H9 (cell line): ENCODE data around the gene RASGEF1C. TPM values are rescaled to one million over a fixed set of nuclear protein-coding genes. Genes with fewer than 3 reads are reported as not detected.

Source experiments
- DNase-seq: peaks from one replicate; pipeline ENCODE4 v3.0.0-alpha.2; 2017
- H2AFZ ChIP-seq: one replicate; pipeline ENCODE4 v1.6.1; 2013; ENCODE audit warnings: mild to moderate bottlenecking, low read length, control low read depth, moderate library complexity
- H2AK5ac ChIP-seq: 2 replicates; pipeline ENCODE4 v1.6.1; 2013; ENCODE audit warnings: low read length, control low read depth, mixed read lengths; ENCODE audit not compliant: insufficient read length
- H2BK120ac ChIP-seq: one replicate; pipeline ENCODE4 v1.6.1; 2013; ENCODE audit warnings: low read depth, mild to moderate bottlenecking, low read length, control low read depth, inconsistent platforms; ENCODE audit not compliant: poor library complexity, severe bottlenecking
- H2BK12ac ChIP-seq: 2 replicates; pipeline ENCODE4 v1.6.1; 2013; ENCODE audit warnings: low read length, control low read depth, mixed read lengths, low read depth; ENCODE audit not compliant: insufficient read length
- H2BK15ac ChIP-seq: 2 replicates; pipeline ENCODE4 v1.6.1; 2013; ENCODE audit warnings: low read depth, low read length, control low read depth
- H2BK20ac ChIP-seq: one replicate; pipeline ENCODE4 v1.6.1; 2013; ENCODE audit warnings: low read depth, mild to moderate bottlenecking, low read length, control low read depth, inconsistent platforms; ENCODE audit not compliant: poor library complexity, severe bottlenecking
- H2BK5ac ChIP-seq: 2 replicates; pipeline ENCODE4 v1.6.1; 2013; ENCODE audit warnings: low read length, control low read depth, mixed read lengths; ENCODE audit not compliant: insufficient read length
- H3K14ac ChIP-seq: 2 replicates; pipeline ENCODE4 v1.6.1; 2013; ENCODE audit warnings: low read length, control low read depth; ENCODE audit not compliant: insufficient read depth
- H3K18ac ChIP-seq: 2 replicates; pipeline ENCODE4 v1.6.1; 2013; ENCODE audit warnings: low read depth, mild to moderate bottlenecking, mixed read lengths, low read length, control low read depth; ENCODE audit not compliant: insufficient read length
- H3K23ac ChIP-seq: 2 replicates; pipeline ENCODE4 v1.6.1; 2013; ENCODE audit warnings: low read length, control low read depth, mixed read lengths, low read depth; ENCODE audit not compliant: insufficient read length
- H3K23me2 ChIP-seq: 2 replicates; pipeline ENCODE4 v1.6.1; 2013; ENCODE audit warnings: low read depth, mild to moderate bottlenecking, mixed read lengths, low read length, control low read depth; ENCODE audit not compliant: insufficient read length, poor library complexity, severe bottlenecking
- H3K27ac ChIP-seq: 2 replicates; pipeline ENCODE4 v1.5.1; 2013; ENCODE audit warnings: low read length, control low read depth, mixed read lengths, low read depth; ENCODE audit not compliant: insufficient read length
- H3K27me3 ChIP-seq: 2 replicates; pipeline ENCODE4 v1.6.1; 2013; ENCODE audit warnings: low read length, control low read depth, inconsistent platforms; ENCODE audit not compliant: insufficient read depth
- H3K4ac ChIP-seq: 2 replicates; pipeline ENCODE4 v1.6.1; 2013; ENCODE audit warnings: low read depth, mild to moderate bottlenecking, control low read depth, inconsistent platforms, low read length, moderate library complexity
- H3K4me1 ChIP-seq: 2 replicates; pipeline ENCODE4 v1.6.1; 2013; ENCODE audit warnings: low read length, control low read depth, inconsistent platforms; ENCODE audit not compliant: insufficient read depth
- H3K4me2 ChIP-seq: 2 replicates; pipeline ENCODE4 v1.6.1; 2013; ENCODE audit warnings: low read length, control low read depth, mixed read lengths; ENCODE audit not compliant: insufficient read length, insufficient read depth
- H3K56ac ChIP-seq: 2 replicates; pipeline ENCODE4 v1.6.1; 2013; ENCODE audit warnings: low read depth, mild to moderate bottlenecking, mixed read lengths, low read length, control low read depth; ENCODE audit not compliant: insufficient read length
- H3K79me1 ChIP-seq: 2 replicates; pipeline ENCODE4 v1.6.1; 2013; ENCODE audit warnings: low read depth, mild to moderate bottlenecking, moderate library complexity, low read length, control low read depth, inconsistent platforms; ENCODE audit not compliant: insufficient read depth, poor library complexity, severe bottlenecking
- H3K79me2 ChIP-seq: 2 replicates; pipeline ENCODE4 v1.6.1; 2013; ENCODE audit warnings: low read length, control low read depth, inconsistent platforms; ENCODE audit not compliant: insufficient read depth
- H3K9ac ChIP-seq: 2 replicates; pipeline ENCODE4 v1.6.1; 2013; ENCODE audit warnings: low read length, control low read depth, mixed read lengths; ENCODE audit not compliant: insufficient read length; ENCODE audit errors: extremely low read depth
- H3K9me3 ChIP-seq: one replicate; pipeline ENCODE4 v1.6.1; 2013; ENCODE audit warnings: low read depth, low read length, inconsistent platforms; ENCODE audit not compliant: control insufficient read depth
- H3T11ph ChIP-seq: one replicate; pipeline ENCODE4 v1.6.1; 2013; ENCODE audit warnings: mild to moderate bottlenecking, low read length, control low read depth, inconsistent platforms
- H4K20me1 ChIP-seq: one replicate; pipeline ENCODE4 v1.6.1; 2013; ENCODE audit not compliant: control insufficient read depth, insufficient read length, insufficient read depth
- H4K5ac ChIP-seq: 2 replicates; pipeline ENCODE4 v1.6.1; 2013; ENCODE audit warnings: low read depth, mild to moderate bottlenecking, mixed read lengths, low read length, control low read depth; ENCODE audit not compliant: insufficient read length
- H4K8ac ChIP-seq: replicated peaks from 2 replicates; pipeline ENCODE4 v1.6.1; 2013; ENCODE audit warnings: low read length, control low read depth, mixed read lengths, low read depth; ENCODE audit not compliant: insufficient read length
- H4K91ac ChIP-seq: 2 replicates; pipeline ENCODE4 v1.6.1; 2013; ENCODE audit warnings: low read depth, mild to moderate bottlenecking, moderate library complexity, mixed read lengths, low read length, control low read depth; ENCODE audit not compliant: insufficient read length
- H3K27ac Mint-ChIP-seq, 3 experiments: 2 replicates in 2 of 3; 3 replicates in 1 of 3; pipeline ENCODE4 v1.8.0; 2020 to 2021; ENCODE audit warnings: mixed read lengths in 3 of 3, mild to moderate bottlenecking in 1 of 3, moderate library complexity in 1 of 3
- H3K27me3 Mint-ChIP-seq: 2 replicates; pipeline ENCODE4 v1.8.0; 2021; ENCODE audit warnings: low read depth, mild to moderate bottlenecking, moderate library complexity, mixed read lengths
- H3K36me3 Mint-ChIP-seq, 3 experiments: 2 replicates in 2 of 3; 3 replicates in 1 of 3; pipeline ENCODE4 v1.8.0; 2020 to 2021; ENCODE audit warnings: low read depth in 3 of 3, mixed read lengths in 3 of 3; ENCODE audit not compliant: insufficient read depth in 1 of 3
- H3K4me1 Mint-ChIP-seq, 2 experiments: 2 replicates each; pipeline ENCODE4 v1.8.0; 2020; ENCODE audit warnings: mixed read lengths in 2 of 2
- H3K4me3 Mint-ChIP-seq, 2 experiments: 2 replicates in 1 of 2; 3 replicates in 1 of 2; pipeline ENCODE4 v1.8.0; 2020 to 2021; ENCODE audit warnings: mild to moderate bottlenecking in 2 of 2, mixed read lengths in 2 of 2, moderate library complexity in 1 of 2
- H3K9me3 Mint-ChIP-seq, 2 experiments: 2 replicates in 1 of 2; 3 replicates in 1 of 2; pipeline ENCODE4 v1.8.0; 2020; ENCODE audit warnings: mild to moderate bottlenecking in 2 of 2, mixed read lengths in 2 of 2, moderate library complexity in 1 of 2
- CTCF ChIP-seq: fragments of 200-600 bp; sonication (generic); conservative IDR thresholded peaks from 3 replicates; pipeline ENCODE4 v1.8.0; 2021; ENCODE audit warnings: antibody characterized with exemption, mild to moderate bottlenecking
- WGBS: extraction: QIAGEN DNeasy Blood & Tissue Kit; methylation state at CpG from one replicate; pipeline ENCODE4 v1.1.7; 2013; ENCODE audit warnings: missing lambda C conversion rate, low lambda C conversion rate, mixed read lengths; ENCODE audit not compliant: insufficient read length; ENCODE audit errors: extremely low coverage; 5-methylcytosine and 5-hydroxymethylcytosine counted together
- total RNA-seq: library from RNA; stranded (reverse); gene quantifications from 2 replicates; pipeline ENCODE4 v1.2.1, GENCODE V29; 2021

Gene RASGEF1C
- total RNA-seq, 1 experiment from 2014 or later, result 0.83 TPM

GRCh38 chr5:180253036-180253824 lies 44.2 kb upstream of the RASGEF1C start:
- no peak overlapping the region for H2BK120ac ChIP-seq
- H3K4me1 Mint-ChIP-seq, result no peaks in the 10 kb centered on the region
- H3K27ac ChIP-seq, result no peak overlapping the region
- H2AK5ac ChIP-seq, result no peak overlapping the region
- peaks cover 78 to 79% of the 10 kb centered on the region in 2 experiments for H3K9me3 Mint-ChIP-seq
- TF ChIP-seq CTCF, result no peak
- no peak for DNase-seq
- H4K8ac ChIP-seq, result no peak overlapping the region
- no peak overlapping the region for H4K91ac ChIP-seq
- no peaks in the 10 kb centered on the region for H3K23me2 ChIP-seq
- H3K79me2 ChIP-seq, result no peaks in the 10 kb centered on the region
- no peak overlapping the region for H3K4me2 ChIP-seq
- H3K9ac ChIP-seq, result no peak overlapping the region
- H4K20me1 ChIP-seq, result no peaks in the 10 kb centered on the region
- H3K79me1 ChIP-seq, result no peaks in the 10 kb centered on the region
- no peak overlapping the region for H2BK5ac ChIP-seq
- no peak overlapping the region for H3K27ac Mint-ChIP-seq
- no peak overlapping the region for H3K56ac ChIP-seq
- H3K18ac ChIP-seq, result no peak overlapping the region
- H2AFZ ChIP-seq, result no peak overlapping the region
- no peak overlapping the region for H3K4ac ChIP-seq
- H3K14ac ChIP-seq, result no peak overlapping the region
- peaks cover 90 to 96% (median 94%) of the 10 kb centered on the region in 3 experiments for H3K36me3 Mint-ChIP-seq
- no peak overlapping the region for H3T11ph ChIP-seq
- H3K4me1 ChIP-seq, result no peaks in the 10 kb centered on the region
- H3K27me3 Mint-ChIP-seq, result peaks cover 6% of the 10 kb centered on the region
- no peak overlapping the region for H2BK20ac ChIP-seq
- no peak overlapping the region for H2BK12ac ChIP-seq
- H3K27me3 ChIP-seq, result no peaks in the 10 kb centered on the region
- no CpG with 5 or more reads among the region's 24 CpGs for WGBS
- H4K5ac ChIP-seq, result no peak overlapping the region
- no peak overlapping the region for H2BK15ac ChIP-seq
- H3K9me3 ChIP-seq, result peaks cover 66% of the 10 kb centered on the region
- H3K23ac ChIP-seq, result no peak overlapping the region
- H3K4me3 Mint-ChIP-seq, result no peak overlapping the region
